GM21390 (cell line): ENCODE measurements around the gene ZP1.

Experiments
- ATAC-seq: cut with Tn5 transposase; IDR thresholded peaks from one replicate; pipeline ENCODE4 v1.9.1; 2021; ENCODE audit not compliant: unreplicated experiment

The ZP1 gene

DNA sequence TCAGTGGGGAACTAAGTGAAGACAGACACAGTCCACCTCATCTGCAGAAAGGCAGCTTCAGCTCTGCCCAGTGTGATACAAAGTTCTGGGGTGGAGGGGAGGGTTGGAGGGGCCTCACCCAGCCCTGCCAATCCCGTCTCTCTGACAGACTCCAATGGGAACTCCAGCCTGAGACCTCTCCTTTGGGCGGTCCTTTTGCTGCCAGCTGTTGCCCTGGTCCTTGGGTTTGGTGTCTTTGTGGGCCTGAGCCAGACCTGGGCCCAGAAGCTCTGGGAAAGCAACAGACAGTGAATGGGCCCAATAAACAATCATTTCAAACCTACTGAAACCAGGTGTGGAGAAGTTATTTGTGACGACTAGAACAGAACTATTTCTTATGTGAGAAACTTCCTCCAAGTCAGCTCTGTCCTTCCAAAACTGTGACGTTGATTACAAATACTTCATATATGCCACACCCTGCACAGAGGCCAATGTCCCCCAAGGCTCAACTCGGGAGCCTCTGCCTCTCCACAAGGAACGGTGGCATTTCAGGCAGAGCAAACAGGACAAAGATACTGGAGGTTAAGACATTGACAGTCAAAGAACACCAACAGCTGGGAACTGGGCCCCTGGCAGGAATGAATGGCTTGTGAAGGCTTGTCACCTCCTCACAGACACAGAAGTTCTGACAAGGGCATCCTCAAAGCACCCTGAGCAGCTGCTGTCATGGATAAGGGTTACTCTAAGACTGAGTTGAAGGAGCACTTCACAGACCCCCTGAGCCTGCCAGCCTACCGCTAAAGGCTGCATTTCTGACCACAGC, 8.2 kb downstream of the ZP1 start:
- ATAC-seq: no peak

- no peak for ATAC-seq
These were observed 8.8 kb downstream of the ZP1 start for GRCh38 chr11:60876168-60876485.

DNA sequence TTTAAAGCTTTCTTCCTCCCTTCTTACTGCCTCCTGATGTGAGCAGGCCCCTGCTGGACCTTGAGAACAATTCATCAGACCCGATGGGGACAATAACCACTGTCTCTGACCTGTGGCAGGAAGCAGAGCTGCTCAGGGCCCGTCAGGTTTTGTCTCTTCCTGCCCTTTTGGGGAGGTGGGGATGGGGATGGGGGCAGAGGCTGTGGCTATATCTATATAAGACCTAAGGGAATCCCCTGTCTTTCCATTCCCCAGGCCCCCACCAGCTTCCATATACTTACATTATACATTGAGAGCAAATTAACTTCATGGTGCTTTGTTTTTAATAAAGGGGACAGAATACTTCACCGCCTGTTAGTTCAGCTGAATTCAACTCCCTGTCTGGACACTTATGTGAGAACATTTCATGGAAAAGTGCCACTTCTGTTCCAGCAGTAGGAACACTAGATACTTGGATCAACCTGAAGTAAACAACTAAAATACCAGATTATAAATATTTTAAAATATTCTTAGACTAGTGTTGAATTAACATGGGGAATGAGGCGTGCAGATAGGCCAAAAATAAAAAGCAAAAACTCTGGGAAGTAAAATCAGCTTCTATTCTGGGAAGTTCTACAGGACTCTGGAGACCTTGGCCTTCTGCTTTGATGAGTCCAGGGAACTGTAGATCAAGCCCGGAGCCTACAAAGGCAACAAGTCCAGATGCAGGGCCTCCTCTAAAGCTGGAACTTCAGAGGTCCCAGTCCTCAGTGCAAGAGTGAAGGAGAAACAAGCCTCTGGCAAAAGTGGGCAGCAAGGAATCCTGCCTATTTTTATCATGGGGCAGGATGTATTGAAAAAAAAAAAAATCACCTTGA, 11.1 kb downstream of the ZP1 start:
- ATAC-seq: no peak

DNA sequence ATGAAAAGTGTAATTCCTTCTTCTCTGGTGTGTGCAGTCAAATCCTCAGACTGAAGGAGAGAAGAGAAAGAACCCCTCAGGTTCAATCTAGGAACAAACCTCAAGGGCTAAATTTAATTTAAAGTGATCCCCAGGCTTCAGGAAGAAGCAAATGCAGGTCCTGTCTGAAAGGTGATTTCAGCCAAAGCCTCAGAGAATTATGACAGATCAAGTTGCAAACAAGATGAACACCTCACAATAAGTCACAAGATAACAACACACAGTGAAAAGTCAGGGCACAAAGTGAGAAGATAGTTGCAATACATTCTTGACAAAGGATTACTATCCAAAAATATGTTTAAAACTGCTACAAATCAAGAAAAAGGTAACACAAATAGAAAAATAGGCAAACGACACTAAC, 11.8 kb downstream of the ZP1 start:
- ATAC-seq: no peak

- ATAC-seq: no peak
These were observed 12.7 kb downstream of the ZP1 start for GRCh38 chr11:60879971-60880588.

GRCh38 chr11:60880643-60881282, 13.4 kb downstream of the ZP1 start:
- ATAC-seq: no peak

DNA sequence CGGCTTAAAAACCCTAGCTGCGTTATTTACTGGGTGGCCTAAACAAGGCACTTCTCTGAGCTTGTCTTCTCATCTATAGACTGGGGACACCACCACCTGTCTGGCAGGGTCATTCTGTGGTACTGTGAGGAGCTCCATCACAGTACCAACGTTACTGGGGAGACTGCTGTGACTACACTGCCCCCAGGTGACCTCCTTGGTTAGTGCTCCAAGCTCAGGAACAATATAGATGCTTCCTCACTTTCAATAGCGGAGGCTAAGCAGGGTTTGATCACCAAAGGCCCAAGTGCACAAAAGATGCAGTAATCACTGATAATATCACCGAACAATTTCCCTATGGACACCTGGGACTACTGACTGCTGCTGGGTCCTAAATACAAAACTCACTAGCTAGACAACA, 20.2 kb downstream of the ZP1 start:
- no peak for ATAC-seq

DNA sequence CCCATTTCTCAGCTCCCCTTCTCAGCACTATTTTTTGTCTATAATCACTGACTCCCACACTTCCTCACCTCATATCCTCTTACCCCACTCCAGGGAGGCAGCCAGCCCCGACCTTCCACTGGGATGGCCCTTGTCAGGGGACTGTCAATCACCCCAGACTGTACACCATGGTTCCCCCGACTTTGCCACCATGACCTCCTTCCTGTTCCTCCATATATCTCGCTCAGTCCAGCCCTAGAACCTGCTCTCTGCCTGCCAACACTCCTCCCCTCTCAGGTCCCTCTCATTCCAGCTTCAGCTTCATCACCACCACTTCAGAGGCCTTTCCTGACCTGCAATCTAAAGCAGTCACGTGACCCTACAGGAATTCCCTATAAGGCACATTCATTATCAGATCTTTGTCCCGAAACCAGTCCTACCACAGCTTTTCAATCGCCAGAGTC, 22.5 kb downstream of the ZP1 start:
- ATAC-seq: no peak

- ATAC-seq: no peak
These were observed 23.4 kb downstream of the ZP1 start for GRCh38 chr11:60890696-60891095.

DNA sequence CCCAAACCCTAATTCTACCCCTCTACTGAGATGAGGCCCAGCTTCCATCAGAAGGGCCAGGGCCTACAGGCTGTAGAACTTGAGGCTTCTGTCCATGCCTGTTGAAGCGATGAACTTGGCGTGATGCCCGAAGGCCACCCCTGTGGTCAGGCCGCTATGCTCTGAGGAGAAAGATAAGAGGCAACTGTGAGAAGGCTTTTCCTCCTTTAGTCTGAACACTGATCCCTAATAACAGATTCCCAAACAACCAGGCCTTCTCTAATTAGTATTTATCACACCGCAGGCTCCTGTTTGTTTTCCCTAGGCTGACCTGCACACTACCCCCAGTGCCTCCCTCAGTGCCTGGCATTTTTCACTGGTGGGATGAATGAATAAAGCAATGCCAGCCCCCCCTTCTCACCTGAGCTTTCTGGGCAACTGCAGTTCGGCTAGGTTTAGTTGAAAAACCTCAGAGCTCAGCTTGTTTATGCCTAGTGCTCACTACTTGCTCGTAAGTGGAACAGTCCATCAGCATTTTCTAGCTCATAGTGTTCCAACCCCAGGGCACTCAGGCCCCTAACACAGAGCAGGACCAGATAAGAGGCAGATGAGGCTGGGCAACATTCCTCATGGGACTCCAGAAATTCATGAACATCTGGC, 23.9 kb downstream of the ZP1 start:
- no peak for ATAC-seq

DNA sequence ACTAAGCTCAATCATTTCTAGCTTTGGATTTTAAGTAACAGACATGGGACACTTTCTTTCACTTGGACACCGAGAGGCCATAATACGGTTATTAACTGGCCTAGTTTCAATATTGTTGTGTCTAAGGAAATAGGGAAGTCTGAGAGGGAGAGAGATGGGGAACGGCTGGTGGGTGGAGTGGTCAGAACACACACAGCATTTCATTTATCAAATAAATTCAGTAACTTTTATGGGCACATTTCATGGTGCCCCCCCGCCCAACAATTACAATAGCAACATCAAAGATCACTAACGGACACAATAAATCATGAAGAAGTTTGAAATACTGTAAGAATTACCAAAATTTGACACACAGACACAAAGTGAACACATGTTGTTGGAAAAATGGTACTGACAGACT, 28.3 kb downstream of the ZP1 start:
- ATAC-seq: no peak

- no peak for ATAC-seq
These were observed 30.2 kb downstream of the ZP1 start for GRCh38 chr11:60897496-60897895.

DNA sequence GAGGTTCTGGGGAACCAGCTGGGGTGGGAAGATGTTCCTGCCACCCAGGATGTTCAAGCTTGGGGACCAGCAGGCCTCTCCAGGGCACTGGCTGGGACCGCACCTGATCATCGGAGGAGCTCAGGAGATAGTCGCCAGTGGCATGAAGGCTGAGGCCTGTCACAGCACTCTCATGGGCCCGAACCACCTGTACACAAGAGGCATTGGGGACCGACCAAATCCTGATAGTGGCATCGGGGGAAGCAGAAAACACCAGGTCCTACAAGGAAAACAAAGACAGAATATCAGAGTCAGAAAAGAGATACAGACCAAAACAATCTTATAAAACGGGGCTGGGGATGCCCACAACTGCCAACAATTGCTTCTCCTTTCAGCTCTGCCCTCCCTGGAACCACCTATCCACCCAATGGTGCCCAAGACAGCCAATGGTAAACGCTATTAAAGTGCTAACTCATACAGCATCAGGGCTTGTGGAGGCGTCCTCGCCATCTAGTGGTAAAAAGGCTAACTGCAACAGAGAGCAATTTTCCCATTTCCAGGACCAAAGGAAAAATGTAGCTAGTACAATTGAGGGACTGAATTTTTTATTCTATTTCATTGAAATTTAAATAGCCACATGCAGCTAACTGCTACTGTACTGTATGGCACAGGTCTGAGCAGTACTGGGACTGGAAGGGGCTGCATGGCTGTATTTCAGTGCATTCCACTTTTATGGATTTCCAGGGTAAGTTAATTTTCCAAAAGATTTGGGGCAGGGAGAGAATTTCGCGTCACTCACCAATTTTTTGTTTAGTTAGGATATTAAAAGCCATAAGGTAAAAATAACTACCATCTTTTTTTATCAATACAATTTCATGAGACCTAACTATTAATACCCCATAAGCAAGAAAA, 31.9 kb downstream of the ZP1 start:
- no peak for ATAC-seq

- ATAC-seq: no peak
These were observed 32.6 kb downstream of the ZP1 start for GRCh38 chr11:60899977-60900376.

DNA sequence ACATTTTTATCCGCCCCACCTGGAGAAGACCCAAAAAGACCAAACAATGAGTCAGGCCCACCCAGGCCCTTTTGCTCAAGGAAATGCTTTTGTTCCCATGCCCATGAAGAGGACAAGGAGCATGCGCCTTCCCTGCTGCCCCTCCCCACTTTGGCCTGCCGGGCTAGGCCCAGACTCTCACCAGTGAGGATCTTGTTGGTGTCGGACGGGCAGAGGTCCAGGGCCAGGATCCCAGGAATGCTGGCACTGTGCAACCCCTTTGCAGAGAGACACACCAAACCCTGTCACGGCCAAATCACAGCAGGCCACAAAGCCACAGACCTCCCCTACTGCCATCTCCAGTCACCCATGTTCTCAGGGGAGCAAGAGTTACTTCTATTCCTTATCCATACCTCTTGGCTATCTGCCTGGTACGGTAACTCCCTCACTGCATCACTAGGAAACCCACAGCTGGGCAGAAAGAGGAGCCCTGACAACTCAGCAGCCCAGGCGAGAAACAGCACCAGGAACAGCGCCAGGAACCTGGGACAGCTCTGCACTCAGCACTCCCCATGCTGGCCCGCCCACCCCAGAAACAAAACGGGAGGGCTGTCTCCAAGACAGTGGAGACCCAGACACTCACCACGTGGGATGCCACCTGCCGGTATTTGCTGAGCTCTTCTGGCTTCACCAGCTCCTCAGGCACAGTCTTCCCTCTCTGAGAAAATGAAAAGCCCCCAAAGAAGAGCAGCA, 33.5 kb downstream of the ZP1 start:
- no peak for ATAC-seq

DNA sequence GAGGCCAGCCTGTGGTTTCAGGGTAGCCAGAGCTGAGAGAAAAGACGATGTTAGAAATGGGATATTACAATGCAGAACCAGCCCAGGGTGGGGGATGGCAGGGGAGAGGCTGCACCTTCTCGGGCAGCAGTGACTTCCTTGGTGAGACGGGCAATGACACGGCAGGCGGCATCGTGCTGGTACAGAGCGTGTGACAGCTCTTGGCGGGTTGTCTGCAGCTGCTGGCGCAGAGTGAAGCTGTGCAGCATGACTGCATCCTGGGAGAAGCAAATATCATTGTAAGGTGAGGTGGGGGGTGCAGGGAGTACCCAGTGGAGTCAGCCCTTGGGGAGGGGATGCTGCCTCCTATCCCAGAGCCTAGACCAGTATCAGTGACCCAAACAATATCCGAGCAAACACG, 35.3 kb downstream of the ZP1 start:
- no peak for ATAC-seq

GRCh38 chr11:60905047-60905446, 37.7 kb downstream of the ZP1 start:
- no peak for ATAC-seq

- ATAC-seq: no peak
These were observed 38.3 kb downstream of the ZP1 start for GRCh38 chr11:60905551-60906113.
